ENCODE results near the gene SYT5.

DNA sequence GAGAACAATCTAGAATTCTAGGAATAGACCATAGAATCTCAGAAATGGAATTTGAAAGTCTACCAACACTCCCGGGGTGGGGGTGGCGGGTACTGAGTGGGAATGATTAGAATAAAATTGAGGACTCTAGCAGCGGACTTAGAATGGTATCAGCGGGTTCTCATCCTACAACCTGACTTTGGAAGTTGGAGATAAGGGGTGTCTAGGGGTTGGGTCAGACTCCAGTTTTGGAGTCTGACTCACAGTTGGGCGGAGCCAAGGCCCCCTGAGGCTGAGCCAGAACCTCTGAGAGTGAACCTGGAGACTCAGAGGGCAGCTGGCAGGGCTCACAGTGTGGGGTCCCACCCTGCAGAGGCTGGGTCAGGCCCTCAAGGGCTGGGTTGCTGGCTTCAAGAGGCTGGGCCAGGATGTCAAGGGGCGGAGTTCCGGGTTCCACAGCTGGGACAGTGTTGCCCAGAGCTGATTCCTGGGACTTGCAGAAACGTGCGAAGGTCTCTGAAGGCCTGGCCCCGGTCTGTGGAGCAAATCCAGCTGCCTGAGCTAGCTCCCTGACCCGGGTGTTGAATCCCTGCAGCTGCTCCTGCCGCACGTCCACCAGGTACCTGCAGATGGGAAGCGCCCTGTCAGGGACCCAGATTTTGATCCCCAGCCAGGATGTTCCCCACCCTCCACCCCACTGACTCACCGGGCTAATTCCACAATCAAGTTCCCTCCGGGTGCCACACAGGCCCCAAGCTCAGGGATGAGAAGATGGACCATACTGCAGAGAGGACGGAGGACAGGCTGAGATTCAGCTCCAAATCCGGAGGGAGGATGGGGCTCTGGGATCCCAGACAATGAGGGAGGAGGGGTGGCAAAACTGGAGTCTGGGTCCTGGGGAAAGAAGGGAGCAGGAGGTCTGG is 21.0 kb downstream of the SYT5 start:
- TF ChIP-seq EZH2 (IDR thresholded peaks at IDR 0.05; ENCODE audit: insufficient read depth, poor library complexity, severe bottlenecking) (no peak), EZH2phosphoT487 (IDR thresholded peaks at IDR 0.05; ENCODE audit: insufficient read depth, low read depth) (no peak)

All from GM23248 (cell line).